Measurements from ENCODE around the gene CHRNB1.
A peak's percentile ranks its signal among the peaks of the same experiment; 100 is the strongest.

CHRNB1 gene

DNA sequence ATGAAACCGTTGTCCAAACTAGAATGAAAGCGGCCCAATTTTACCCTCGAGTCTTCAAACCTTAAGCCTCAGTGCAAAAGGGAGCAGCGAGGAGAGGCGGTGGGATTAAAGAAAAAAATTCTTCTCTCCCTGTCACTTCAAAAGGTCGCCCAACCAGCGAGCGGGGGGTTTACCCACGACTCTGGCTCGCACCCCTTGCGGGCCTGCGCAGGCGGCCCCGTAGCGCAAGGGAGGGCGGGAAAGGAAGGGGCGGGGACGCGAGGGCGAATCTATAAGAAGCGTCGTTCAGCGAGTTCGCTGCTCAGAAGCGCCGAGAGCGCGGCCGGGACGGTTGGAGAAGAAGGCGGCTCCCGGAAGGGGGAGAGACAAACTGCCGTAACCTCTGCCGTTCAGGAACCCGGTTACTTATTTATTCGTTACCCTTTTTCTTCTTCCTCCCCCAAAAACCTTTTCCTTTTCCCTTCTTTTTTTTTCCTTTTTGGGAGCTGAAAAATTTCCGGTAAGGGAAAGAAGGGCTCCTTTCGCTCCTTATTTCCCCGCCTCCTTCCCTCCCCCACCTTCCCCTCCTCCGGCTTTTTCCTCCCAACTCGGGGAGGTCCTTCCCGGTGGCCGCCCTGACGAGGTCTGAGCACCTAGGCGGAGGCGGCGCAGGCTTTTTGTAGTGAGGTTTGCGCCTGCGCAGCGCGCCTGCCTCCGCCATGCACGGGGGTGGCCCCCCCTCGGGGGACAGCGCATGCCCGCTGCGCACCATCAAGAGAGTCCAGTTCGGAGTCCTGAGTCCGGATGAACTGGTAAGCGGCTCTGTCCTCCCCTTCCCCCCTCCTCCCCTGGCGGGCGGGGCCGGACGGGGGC, 39.4 kb downstream of the CHRNB1 start, which contains the start of gene POLR2A:
TSS of gene POLR2A (plus strand) at position 300 of the 852 bp plus-strand sequence.
- peak; percentile 96 for DNase-seq (ENCODE audit: low read depth)

DNA sequence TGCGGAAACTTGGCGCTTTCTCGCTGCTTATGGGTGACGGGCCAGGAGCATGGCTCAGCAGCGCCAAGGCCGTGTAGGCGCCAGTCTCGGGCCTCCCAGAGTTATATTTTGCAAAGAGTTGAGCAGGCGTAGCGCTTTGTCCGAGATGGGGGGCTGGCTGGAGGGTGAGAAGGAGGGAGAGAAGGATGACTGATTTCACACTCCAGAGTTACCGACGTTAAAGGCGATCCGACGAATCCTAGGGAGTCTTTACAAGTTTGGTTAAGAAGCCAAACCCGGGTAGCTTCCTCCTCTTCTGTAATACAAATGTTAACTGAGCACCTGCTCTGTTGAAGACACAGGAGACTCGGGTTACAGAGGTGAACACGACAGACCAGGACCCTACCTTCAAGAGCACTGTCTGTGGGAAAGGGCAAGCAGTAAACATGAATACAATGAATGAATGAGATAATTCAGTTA, 40.1 kb downstream of the CHRNB1 start:
- no peak for DNase-seq (ENCODE audit: low read depth)

DNA sequence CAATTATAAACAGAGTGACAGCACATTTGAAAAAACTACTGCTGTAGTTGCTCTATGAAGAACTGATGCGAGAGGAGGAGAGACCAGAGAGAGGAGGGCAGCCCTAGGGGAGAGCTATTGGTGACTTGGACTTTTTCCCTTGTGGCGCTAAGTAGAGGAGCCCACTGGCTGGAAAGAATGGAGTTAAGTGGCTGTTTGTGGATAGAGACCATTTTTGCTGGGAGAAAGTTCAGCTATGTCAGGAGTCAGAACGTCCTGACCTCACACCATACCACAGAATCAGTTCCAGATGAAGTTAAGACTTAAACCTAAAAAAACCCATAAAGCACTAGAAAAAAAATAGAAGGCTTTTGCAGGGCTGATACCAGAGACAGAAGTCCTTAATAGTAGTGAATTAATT, 41.3 kb downstream of the CHRNB1 start:
- DNase-seq (ENCODE audit: low read depth): no peak

DNA sequence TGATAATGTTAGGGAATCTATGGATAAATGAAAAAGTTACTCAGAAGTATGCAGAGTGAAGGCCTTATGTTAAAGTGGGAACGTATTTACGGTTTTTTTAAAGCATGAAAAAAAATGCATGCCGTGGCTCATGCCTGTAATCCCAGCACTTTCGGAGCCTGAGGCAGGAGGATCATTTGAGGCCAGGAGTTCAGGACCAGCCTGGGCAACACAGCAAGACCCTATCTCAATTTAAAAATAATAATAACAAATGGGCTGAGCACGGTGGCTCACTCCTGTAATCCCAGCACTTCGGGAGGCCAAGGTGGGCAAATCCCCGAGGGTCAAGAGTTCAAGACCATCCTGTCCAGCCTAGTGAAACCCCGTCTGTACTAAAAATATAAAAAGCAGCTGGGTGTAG, 45.3 kb downstream of the CHRNB1 start:
- DNase-seq (ENCODE audit: low read depth): no peak

DNA sequence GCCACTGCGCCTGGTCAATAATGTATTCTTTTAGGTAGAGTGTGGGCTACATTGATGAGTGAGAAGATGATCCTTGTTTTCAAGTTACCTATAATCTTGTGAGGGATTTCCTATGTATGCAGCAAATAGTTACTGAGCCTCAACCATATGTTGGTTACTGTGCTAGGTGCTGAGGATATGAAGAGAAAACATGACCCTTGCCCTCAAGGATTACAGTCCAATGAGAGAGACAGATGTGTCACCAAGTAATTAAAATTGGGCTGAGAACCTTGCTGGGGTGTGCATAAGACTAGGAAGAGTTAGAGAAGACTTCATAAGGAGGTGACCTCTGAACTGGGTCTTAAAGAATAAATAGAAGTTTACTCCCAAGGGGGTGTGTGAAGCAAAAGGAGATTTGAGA, 46.7 kb downstream of the CHRNB1 start:
- no peak for DNase-seq (ENCODE audit: low read depth)

DNA sequence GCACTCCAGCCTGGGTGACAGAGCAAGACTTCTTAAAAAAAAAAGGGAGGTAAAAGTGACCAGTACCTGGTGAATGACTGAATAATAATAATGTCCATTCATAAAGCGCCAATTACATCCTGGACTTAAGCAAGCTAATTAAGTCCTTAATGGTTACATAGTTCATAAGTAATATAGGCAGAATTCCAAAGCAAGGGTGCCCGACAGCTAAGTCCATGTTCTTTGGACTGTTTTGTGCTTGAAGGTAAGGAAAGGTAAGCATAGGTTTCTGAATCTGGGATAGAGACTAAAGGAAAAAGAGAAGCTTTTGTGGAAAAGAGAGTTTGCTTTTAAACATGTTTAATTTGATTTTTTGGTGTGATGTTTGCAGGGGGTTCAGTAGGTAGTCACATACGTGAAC, 49.1 kb downstream of the CHRNB1 start:
- DNase-seq (ENCODE audit: low read depth): no peak

DNA sequence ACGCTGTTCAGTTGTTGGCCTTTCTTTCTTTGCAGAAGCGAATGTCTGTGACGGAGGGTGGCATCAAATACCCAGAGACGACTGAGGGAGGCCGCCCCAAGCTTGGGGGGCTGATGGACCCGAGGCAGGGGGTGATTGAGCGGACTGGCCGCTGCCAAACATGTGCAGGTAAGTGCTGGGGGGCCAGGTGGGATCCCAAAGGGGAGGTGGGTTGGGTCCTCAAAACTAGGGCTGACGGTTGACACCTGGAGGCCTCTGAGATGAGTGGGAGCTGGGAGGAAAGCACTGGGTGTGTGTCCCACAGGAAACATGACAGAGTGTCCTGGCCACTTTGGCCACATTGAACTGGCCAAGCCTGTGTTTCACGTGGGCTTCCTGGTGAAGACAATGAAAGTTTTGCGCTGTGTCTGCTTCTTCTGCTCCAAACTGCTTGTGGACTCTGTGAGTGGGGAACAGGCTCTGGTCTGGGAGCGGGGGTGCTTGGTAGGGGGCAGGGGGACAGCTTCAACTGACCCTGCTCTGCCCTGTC, 51.1 kb downstream of the CHRNB1 start:
- DNase-seq (ENCODE audit: low read depth): no peak

DNA sequence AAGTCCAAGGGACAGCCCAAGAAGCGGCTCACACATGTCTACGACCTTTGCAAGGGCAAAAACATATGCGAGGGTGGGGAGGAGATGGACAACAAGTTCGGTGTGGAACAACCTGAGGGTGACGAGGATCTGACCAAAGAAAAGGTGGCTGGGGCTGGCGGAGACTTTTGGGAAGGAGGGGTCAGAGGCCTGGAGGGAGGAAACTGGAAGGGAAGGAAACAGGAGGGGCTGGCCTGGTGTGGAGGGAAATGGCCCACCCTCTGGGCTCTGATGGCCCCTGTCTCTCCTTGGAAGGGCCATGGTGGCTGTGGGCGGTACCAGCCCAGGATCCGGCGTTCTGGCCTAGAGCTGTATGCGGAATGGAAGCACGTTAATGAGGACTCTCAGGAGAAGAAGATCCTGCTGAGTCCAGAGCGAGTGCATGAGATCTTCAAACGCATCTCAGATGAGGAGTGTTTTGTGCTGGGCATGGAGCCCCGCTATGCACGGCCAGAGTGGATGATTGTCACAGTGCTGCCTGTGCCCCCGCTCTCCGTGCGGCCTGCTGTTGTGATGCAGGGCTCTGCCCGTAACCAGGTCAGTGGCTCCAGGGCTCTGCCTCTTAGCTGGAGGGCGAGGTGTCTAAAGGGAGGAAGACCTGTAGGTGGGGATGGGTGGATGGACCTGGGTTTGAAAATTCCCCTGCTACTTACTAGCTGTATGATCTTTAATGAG, 51.8 kb downstream of the CHRNB1 start:
- no peak for DNase-seq (ENCODE audit: low read depth)

DNA sequence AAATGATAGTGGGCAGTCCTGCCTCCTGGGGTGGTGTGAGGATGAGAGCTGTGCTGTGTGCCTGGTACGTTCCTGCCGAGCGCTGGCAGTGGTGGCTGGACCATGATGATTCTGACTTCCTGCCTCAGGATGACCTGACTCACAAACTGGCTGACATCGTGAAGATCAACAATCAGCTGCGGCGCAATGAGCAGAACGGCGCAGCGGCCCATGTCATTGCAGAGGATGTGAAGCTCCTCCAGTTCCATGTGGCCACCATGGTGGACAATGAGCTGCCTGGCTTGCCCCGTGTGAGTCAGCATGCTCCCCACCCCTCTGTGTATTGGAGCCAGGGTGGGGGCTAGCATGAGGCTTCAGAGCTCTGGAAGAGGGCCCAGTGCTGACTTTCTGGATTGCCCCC, 52.4 kb downstream of the CHRNB1 start:
- no peak for DNase-seq (ENCODE audit: low read depth)

DNA sequence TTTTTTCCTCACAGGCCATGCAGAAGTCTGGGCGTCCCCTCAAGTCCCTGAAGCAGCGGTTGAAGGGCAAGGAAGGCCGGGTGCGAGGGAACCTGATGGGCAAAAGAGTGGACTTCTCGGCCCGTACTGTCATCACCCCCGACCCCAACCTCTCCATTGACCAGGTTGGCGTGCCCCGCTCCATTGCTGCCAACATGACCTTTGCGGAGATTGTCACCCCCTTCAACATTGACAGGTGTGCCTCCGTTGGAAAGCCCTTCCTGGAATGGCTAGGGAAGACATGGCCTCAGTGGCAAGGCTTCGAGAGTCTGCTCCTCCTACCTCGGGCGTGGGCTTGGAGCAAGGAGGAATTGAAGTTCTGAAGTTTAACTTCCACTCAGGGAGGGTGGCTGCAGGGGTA, 52.8 kb downstream of the CHRNB1 start:
- no peak for DNase-seq (ENCODE audit: low read depth)

DNA sequence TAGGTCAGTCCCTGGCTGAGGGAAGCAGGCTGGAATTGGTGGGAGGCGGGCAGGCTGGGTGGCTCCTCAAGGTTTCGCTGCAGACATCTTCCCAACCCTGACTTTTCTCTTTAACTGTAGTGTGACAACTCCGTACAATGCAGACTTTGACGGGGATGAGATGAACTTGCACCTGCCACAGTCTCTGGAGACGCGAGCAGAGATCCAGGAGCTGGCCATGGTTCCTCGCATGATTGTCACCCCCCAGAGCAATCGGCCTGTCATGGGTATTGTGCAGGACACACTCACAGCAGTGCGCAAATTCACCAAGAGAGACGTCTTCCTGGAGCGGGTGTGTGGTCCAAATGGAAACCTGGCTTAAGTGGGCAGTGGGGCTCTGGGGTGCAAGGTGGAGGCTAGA, 54.3 kb downstream of the CHRNB1 start:
- DNase-seq (ENCODE audit: low read depth): no peak

DNA sequence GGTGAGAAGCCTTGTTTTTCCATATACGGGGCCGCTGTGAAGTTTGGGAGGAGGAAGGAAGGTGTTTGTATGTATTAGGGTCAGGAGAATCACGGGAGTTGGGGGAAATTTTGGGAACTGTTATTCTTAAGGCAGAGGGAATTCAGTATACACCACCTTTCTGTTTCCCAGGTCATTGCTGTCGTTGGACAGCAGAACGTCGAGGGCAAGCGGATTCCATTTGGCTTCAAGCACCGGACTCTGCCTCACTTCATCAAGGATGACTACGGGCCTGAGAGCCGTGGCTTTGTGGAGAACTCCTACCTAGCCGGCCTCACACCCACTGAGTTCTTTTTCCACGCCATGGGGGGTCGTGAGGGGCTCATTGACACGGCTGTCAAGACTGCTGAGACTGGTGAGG, 56.9 kb downstream of the CHRNB1 start:
- DNase-seq (ENCODE audit: low read depth): no peak

DNA sequence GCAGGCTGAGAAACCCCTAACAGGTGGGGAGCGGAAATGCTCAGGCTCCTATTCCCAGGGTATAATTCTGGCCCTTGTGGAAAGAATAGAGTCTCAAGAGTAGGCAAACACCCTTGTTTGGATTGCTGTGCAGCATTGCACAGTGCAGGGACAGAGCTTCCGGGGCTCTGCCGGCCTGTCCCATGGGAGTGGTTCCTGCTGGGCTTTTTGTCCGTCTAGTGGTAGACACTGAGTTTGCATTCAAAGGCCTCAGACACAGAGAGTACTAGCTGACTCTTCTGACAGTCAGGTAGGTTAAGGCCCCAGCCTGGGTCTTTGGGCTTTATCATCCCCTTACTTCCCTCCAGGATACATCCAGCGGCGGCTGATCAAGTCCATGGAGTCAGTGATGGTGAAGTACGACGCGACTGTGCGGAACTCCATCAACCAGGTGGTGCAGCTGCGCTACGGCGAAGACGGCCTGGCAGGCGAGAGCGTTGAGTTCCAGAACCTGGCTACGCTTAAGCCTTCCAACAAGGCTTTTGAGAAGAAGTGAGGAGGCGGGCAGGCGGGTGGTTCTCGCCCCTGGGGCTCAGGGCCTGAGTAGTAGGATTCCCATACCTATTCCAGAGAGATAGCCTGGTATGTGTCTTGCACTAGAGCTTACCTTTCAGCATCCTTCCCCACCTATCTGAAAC, 57.4 kb downstream of the CHRNB1 start:
- no peak for DNase-seq (ENCODE audit: low read depth)

DNA sequence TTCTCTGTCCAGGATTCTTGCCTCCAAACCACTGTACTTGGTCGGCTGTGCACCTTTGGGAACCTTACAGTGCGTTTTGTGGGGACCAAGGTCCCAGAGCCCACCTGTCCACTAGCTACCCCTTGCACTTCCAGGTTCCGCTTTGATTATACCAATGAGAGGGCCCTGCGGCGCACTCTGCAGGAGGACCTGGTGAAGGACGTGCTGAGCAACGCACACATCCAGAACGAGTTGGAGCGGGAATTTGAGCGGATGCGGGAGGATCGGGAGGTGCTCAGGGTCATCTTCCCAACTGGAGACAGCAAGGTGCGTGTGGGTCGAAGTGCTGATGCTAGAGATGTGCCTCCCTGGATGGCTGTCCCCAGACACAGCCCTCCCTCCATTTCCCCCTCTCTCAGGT, 58.1 kb downstream of the CHRNB1 start:
- no peak for DNase-seq (ENCODE audit: low read depth)

DNA sequence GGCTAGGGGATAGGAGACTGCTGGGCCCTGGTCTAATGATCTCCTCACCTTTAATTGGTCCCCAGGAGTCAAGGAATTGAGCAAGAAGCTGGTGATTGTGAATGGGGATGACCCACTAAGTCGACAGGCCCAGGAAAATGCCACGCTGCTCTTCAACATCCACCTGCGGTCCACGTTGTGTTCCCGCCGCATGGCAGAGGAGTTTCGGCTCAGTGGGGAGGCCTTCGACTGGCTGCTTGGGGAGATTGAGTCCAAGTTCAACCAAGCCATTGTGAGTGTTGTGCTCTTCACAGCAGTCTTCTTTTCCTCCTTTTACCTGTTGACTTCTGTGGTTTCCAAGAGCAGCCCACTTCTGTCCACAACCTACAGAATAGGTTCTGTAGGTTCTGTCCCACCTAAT, 58.7 kb downstream of the CHRNB1 start:
- DNase-seq (ENCODE audit: low read depth): no peak

Data from stromal cell of bone marrow (primary cell).